ENCODE measurements around the gene UBA7. TPM values are rescaled to one million over a fixed set of nuclear protein-coding genes. Genes with fewer than 3 reads are reported as not detected.

UBA7 gene
- total and polyA plus RNA-seq, 2 of the 13 experiments (the other 11 are each of a cell fraction or from before 2014, with no cell fraction given): 9.5 to 16.5 TPM

GRCh38 chr3:49839193-49839809 lies 25.5 kb upstream of the UBA7 start (continued):
- TF ChIP-seq ZBTB4 (CRISPR knock-in tag; IDR thresholded peaks at IDR 0.05; ENCODE audit: borderline replicate concordance): no peak
- TF ChIP-seq, protein P1, sequence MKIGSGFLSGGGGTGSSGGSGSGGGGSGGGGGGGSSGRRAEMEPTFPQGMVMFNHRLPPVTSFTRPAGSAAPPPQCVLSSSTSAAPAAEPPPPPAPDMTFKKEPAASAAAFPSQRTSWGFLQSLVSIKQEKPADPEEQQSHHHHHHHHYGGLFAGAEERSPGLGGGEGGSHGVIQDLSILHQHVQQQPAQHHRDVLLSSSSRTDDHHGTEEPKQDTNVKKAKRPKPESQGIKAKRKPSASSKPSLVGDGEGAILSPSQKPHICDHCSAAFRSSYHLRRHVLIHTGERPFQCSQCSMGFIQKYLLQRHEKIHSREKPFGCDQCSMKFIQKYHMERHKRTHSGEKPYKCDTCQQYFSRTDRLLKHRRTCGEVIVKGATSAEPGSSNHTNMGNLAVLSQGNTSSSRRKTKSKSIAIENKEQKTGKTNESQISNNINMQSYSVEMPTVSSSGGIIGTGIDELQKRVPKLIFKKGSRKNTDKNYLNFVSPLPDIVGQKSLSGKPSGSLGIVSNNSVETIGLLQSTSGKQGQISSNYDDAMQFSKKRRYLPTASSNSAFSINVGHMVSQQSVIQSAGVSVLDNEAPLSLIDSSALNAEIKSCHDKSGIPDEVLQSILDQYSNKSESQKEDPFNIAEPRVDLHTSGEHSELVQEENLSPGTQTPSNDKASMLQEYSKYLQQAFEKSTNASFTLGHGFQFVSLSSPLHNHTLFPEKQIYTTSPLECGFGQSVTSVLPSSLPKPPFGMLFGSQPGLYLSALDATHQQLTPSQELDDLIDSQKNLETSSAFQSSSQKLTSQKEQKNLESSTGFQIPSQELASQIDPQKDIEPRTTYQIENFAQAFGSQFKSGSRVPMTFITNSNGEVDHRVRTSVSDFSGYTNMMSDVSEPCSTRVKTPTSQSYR (CRISPR knock-in tag; IDR thresholded peaks at IDR 0.05; ENCODE audit: borderline replicate concordance): no peak
- TF ChIP-seq DDIT3 (CRISPR knock-in tag; IDR thresholded peaks at IDR 0.05): no peak
- no peak for TF ChIP-seq ZNF607 (CRISPR knock-in tag; IDR thresholded peaks at IDR 0.05; ENCODE audit: borderline replicate concordance)
- TF ChIP-seq, protein P2, sequence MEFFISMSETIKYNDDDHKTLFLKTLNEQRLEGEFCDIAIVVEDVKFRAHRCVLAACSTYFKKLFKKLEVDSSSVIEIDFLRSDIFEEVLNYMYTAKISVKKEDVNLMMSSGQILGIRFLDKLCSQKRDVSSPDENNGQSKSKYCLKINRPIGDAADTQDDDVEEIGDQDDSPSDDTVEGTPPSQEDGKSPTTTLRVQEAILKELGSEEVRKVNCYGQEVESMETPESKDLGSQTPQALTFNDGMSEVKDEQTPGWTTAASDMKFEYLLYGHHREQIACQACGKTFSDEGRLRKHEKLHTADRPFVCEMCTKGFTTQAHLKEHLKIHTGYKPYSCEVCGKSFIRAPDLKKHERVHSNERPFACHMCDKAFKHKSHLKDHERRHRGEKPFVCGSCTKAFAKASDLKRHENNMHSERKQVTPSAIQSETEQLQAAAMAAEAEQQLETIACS (CRISPR knock-in tag; IDR thresholded peaks at IDR 0.05): no peak
- 0 out of 2 replicates have a peak, but pooled peaks have one; percentile 1 for TF ChIP-seq HOXA3 (CRISPR knock-in tag; IDR thresholded peaks at IDR 0.05)
- no peak for TF ChIP-seq ZFP36L1 (CRISPR knock-in tag; IDR thresholded peaks at IDR 0.05)
- TF ChIP-seq ZNF10 (CRISPR knock-in tag; IDR thresholded peaks at IDR 0.05; ENCODE audit: borderline replicate concordance, low read depth): no peak
- no peak for TF ChIP-seq ZBTB3 (CRISPR knock-in tag; IDR thresholded peaks at IDR 0.05; ENCODE audit: borderline replicate concordance, low read depth)
- TF ChIP-seq ZNF839 (CRISPR knock-in tag; IDR thresholded peaks at IDR 0.05; ENCODE audit: borderline replicate concordance): no peak
- no peak for TF ChIP-seq ZNF724P (CRISPR knock-in tag; IDR thresholded peaks at IDR 0.05; ENCODE audit: borderline replicate concordance)
- TF ChIP-seq ERF (CRISPR knock-in tag; IDR thresholded peaks at IDR 0.05): 0 out of 2 replicates have a peak, but pooled peaks have one; percentile 35
- TF ChIP-seq SAP130 (CRISPR knock-in tag; IDR thresholded peaks at IDR 0.05; ENCODE audit: low read depth): peak; percentile 53
- no peak for TF ChIP-seq ZNF577 (CRISPR knock-in tag; IDR thresholded peaks at IDR 0.05; ENCODE audit: borderline replicate concordance, low read depth)
- peak; percentile 88 for TF ChIP-seq STAG1 (CRISPR knock-in tag; IDR thresholded peaks at IDR 0.05)
- TF ChIP-seq, protein P3, sequence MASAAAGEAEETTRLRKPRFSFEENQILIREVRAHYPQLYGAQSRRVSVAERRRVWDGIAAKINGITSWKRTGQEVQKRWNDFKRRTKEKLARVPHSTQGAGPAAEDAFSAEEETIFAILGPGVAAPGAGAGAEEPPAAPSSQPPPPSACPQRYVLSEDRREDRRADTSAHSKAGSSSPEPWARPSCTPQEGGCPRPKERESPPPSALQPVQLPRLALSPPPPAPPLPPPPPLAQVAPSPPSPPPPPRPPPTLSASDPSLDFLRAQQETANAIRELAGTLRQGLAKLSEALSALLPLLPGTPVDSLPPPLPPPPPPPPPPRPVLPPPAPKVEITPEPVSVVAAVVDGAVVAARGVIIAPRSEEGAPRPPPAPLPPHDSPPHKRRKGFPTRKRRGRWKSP (CRISPR knock-in tag; IDR thresholded peaks at IDR 0.05): no peak
- no peak for TF ChIP-seq ZNF292 (CRISPR knock-in tag; IDR thresholded peaks at IDR 0.05; ENCODE audit: borderline replicate concordance, low read depth)
- TF ChIP-seq ZNF652 (CRISPR knock-in tag; IDR thresholded peaks at IDR 0.05; ENCODE audit: borderline replicate concordance, low read depth): no peak
- peak; percentile 29; the same call in 1 of the 3 replicates for TF ChIP-seq MXI1 (IDR thresholded peaks at IDR 0.05; ENCODE audit: borderline replicate concordance, low read depth, low read length)
- TF ChIP-seq XRCC5 (optimal IDR thresholded peaks at IDR 0.05; ENCODE audit: low read length): peak; percentile 19
- no peak for TF ChIP-seq ZBTB38 (CRISPR knock-in tag; IDR thresholded peaks at IDR 0.05)

Data from HepG2 (cell line).